Measurements from ENCODE around the gene GPR18. TPM values are rescaled to one million over a fixed set of nuclear protein-coding genes. Genes with fewer than 3 reads are reported as not detected.

Gene GPR18
- total and polyA plus RNA-seq, 4 donors: 0.21 to 1.3 (median 0.42) TPM

GRCh38 chr13:99218545-99218944, 39.6 kb downstream of the GPR18 start:
- peaks cover 0 to 30% (median 7%) of the 10 kb centered on the region in 5 donors for H3K4me1 ChIP-seq (ENCODE audit: control insufficient read depth in 5 of 5, insufficient read depth in 5 of 5, low read length in 5 of 5)
- ATAC-seq (ENCODE audit: insufficient read depth, low FRiP score): no peak
- WGBS, 2 donors: 21 to 37% methylated on average over 6 of the region's 6 CpGs

GRCh38 chr13:99218126-99218525, 40.1 kb downstream of the GPR18 start:
- TF ChIP-seq CTCF (IDR thresholded peaks at IDR 0.05; ENCODE audit: control extremely low read depth, extremely low read depth): no peak
- ATAC-seq (ENCODE audit: insufficient read depth, low FRiP score): no peak
- Histone ChIP-seq H3K36me3 (ENCODE audit: control insufficient read depth in 4 of 4, insufficient read depth in 4 of 4, low read length in 4 of 4) (no peaks in the 10 kb centered on the region), H3K27me3 (ENCODE audit: control insufficient read depth in 3 of 3, insufficient read depth in 3 of 3, low read length in 2 of 3) (no peaks in the 10 kb centered on the region), H3K4me1 (ENCODE audit: control insufficient read depth in 5 of 5, insufficient read depth in 5 of 5, low read length in 5 of 5) (peaks cover 0 to 30% (median 7%) of the 10 kb centered on the region in 5 donors), H3K9me3 (ENCODE audit: control insufficient read depth in 4 of 4, insufficient read depth in 3 of 4, low read length in 3 of 4) (no peaks in the 10 kb centered on the region), H3K9ac (ENCODE audit: insufficient read depth in 1 of 2, low read length in 2 of 2) (no peak overlapping the region), H3K27ac (ENCODE audit: low read depth in 1 of 2, low read length in 1 of 2) (peak overlapping the region in 1 of 2 donors; percentile 62), H3K4me3 (no peak overlapping the region)
- no peak for DNase-seq

More at GRCh38 chr13:99218545-99218944, 39.6 kb downstream of the GPR18 start:
- no peaks in the 10 kb centered on the region for H3K9me3 ChIP-seq (ENCODE audit: control insufficient read depth in 4 of 4, insufficient read depth in 3 of 4, low read length in 3 of 4)
- no peak overlapping the region for H3K4me3 ChIP-seq
- TF ChIP-seq CTCF (IDR thresholded peaks at IDR 0.05; ENCODE audit: control extremely low read depth, extremely low read depth): no peak
- DNase-seq: peak in 1 of 3 donors; percentile 40
- H3K27me3 ChIP-seq (ENCODE audit: control insufficient read depth in 3 of 3, insufficient read depth in 3 of 3, low read length in 2 of 3): no peaks in the 10 kb centered on the region
- no peaks in the 10 kb centered on the region for H3K36me3 ChIP-seq (ENCODE audit: control insufficient read depth in 4 of 4, insufficient read depth in 4 of 4, low read length in 4 of 4)
- no peak overlapping the region for H3K9ac ChIP-seq (ENCODE audit: insufficient read depth in 1 of 2, low read length in 2 of 2)
- H3K27ac ChIP-seq (ENCODE audit: low read depth in 1 of 2, low read length in 1 of 2): peak overlapping the region in 1 of 2 donors; percentile 9

- H3K9me3 ChIP-seq (ENCODE audit: control insufficient read depth in 4 of 4, insufficient read depth in 3 of 4, low read length in 3 of 4): no peaks in the 10 kb centered on the region
- H3K36me3 ChIP-seq (ENCODE audit: control insufficient read depth in 4 of 4, insufficient read depth in 4 of 4, low read length in 4 of 4): no peaks in the 10 kb centered on the region
- WGBS, 2 donors: 62 to 71% methylated on average over 20 of the region's 20 CpGs
- no peaks in the 10 kb centered on the region for H3K27me3 ChIP-seq (ENCODE audit: control insufficient read depth in 3 of 3, insufficient read depth in 3 of 3, low read length in 2 of 3)
- no peak overlapping the region for H3K4me3 ChIP-seq
- ATAC-seq (ENCODE audit: insufficient read depth, low FRiP score) (no peak), DNase-seq (no peak)
- no peak for TF ChIP-seq CTCF (IDR thresholded peaks at IDR 0.05; ENCODE audit: control extremely low read depth, extremely low read depth)
- peaks cover 0 to 30% (median 7%) of the 10 kb centered on the region in 5 donors for H3K4me1 ChIP-seq (ENCODE audit: control insufficient read depth in 5 of 5, insufficient read depth in 5 of 5, low read length in 5 of 5)
- H3K27ac ChIP-seq (ENCODE audit: low read depth in 1 of 2, low read length in 1 of 2): peak overlapping the region in 1 of 2 donors; percentile 18
- H3K9ac ChIP-seq (ENCODE audit: insufficient read depth in 1 of 2, low read length in 2 of 2): no peak overlapping the region
Observed at GRCh38 chr13:99217461-99218110, 40.6 kb downstream of the GPR18 start.
